HG03175 (cell line): ENCODE measurements around the gene GRWD1.
"Not testable (repeated sequence)": the region's sequence is repeated elsewhere in the genome, so short reads cannot be mapped to it uniquely, and the experiment has no call there.

Experiments
- ATAC-seq: cut with Tn5 transposase; IDR thresholded peaks from one replicate; pipeline ENCODE4 v1.9.1; 2021; ENCODE audit warnings: mild to moderate bottlenecking, moderate library complexity; ENCODE audit not compliant: unreplicated experiment

GRWD1 gene

DNA sequence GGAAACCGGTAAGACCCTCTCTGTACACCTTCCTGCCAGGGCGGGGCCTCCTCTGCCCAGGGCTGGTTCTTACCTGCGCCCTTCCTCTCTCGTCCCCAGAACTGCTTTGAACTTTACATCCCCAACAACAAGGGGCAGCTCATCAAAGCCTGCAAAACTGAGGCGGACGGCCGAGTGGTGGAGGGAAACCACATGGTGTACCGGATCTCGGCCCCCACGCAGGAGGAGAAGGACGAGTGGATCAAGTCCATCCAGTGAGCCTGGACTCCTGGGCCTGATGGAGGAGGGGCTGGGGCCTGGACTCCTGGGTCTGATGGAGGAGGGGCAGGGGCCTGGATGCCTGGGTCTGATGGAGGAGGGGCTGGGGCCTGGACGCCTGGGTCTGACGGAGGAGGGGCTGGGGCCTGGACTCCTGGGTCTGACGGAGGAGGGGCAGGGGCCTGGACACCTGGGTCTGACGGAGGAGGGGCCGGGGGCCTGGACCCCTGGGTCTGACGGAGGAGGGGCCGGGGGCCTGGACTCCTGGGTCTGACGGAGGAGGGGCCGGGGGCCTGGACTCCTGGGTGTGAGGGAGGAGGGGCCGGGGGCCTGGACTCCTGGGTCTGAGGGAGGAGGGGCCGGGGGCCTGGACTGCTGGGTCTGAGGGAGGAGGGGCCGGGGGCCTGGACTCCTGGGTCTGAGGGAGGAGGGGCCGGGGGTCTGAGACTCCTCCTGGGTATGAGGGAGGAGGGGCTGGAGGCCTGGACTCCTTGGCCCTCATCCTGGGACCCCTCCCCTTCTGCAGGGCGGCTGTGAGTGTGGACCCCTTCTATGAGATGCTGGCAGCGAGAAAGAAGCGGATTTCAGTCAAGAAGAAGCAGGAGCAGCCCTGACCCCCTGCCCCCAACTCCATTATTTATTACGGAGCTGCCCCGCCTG lies 32.8 kb downstream of the GRWD1 start:
- no peak for ATAC-seq

DNA sequence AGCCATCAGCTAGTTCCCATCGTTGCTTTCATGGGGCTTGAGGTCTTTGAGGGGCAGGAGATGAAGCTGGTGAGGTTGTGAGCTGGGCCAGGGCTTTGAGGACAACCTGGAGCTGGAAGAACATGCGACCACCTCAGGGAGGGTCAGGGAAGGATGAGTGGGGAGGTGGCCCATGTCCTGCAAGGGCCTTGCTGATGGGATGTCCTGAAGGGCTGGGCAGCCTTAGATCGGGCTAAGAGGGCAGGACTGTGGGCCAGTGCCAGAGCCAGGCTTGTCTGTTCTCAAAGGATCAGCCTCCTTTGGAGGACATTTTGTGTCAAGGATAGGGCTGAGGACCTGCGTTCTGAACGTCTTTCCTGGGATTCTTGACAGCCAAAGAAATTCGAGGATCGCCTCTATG lies 33.9 kb downstream of the GRWD1 start:
- no peak for ATAC-seq

DNA sequence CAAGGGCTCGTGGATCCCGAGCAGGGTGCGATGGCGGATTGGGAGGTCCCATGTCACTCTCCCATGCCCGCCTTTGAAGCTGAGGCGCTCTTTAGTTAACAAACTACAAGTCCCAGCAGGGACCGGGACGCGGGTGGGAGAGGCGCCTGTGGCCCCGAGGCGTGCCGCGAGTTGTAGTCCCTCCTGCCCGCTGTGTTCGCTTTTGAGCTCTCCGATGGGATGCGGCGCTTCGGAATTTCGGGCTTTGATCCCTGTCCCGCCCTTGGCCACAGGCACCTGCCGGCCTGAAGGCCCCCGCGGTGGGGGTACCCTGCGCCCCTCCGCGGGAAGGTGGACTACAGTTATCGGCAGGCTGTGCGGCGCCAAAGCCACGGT lies 34.4 kb downstream of the GRWD1 start:
- no peak for ATAC-seq

DNA sequence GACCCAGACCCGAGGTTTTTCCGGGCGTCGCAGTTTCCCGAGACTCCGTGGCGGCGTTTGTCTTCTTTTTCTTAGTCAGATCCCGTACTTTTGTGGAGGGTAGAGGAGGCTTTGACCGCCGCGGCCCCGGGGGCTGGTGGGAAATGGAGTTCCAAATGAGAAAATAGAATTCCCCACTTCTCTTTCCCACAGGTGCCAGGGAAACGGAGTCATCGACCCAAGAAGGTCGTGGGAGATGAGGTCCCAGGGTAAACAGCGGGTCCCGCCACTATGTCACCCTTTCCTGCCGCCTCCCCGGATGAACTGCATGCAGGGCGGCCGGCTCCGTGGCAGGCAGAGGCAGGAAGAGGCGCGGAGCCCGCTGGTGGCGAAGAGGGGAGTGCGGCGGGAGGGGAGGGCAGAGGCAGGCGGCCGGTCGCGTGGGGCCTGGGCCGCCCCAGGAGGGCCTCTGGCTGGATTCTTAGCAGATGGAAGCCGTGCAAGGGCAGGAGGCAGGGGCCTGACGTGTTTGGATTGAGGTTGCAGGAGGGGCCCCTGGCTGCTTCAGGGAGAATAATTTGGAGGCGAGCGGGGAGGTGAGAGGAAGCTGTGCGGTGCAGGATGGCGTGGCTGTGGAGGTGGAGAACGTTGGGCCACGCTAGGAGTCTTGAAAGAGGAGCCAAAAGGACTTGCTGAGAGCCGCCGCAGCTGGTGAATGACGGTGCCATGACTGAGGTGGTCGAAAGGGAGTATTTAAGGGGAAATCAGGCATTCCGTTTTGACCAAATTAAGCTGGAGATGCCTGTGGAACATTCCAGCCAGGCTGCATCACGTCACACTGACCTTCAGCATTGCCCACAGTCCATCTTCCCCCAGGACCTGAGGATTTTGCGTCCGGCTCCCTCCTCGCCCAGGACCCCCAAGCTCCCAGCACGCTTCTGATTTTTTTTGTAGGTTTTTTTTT lies 35.0 kb downstream of the GRWD1 start:
- no peak for ATAC-seq

DNA sequence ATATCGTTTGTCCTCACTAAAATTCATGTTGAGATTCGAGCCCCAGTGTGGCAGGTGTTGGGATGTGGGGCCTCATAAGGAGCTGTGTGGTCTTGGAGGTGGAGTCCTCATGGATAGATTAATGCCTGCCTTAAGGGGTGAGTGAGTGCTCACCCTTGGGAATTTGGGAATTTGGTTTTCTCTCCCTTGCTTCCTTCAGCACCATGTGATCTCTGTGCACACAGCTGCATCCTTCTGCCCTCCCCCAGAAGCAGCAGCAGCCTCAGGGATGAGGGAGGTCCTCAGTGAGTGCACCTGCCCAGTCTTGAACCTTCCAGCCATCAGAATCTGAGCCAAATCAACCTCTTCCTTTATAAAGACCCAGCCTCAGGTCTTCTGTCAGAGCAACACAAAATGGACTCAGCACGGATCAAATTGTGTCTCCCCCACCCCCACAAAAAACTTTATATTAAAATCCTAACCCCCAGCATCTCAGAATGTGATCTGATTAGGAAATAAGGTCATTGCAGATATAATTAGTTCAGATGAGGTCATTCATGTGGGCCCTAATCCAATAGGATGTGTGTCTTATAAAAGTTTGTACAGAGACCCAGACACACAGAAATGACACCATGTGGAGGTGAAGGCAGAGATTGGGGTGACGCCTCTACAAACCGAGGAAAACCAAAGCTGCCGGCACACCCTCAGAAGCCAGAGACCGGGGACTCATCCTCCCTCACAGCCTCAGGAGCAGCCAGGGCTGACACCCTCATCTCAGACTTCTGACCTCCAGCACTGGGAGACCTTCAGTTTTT lies 36.3 kb downstream of the GRWD1 start:
- no peak for ATAC-seq

DNA sequence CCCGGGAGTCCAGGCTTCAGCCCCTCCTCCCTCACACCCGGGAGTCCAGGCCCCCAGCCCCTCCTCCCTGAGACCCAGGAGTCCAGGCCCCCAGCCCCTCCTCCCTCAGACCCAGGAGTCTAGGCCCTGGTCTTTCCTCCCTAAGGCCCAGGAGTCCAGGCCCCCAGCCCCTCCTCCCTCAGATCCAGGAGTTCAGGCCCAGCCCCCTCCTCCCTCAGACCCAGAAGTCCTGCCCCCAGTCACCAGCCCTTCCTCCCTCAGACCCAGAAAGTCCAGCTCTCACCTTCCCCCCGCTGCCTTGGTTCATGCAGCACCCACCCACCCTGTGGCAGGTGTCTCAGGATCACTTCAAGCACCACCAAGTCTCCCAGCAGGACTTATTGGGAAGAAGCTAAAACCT lies 37.5 kb downstream of the GRWD1 start:
- ATAC-seq, result no peak

DNA sequence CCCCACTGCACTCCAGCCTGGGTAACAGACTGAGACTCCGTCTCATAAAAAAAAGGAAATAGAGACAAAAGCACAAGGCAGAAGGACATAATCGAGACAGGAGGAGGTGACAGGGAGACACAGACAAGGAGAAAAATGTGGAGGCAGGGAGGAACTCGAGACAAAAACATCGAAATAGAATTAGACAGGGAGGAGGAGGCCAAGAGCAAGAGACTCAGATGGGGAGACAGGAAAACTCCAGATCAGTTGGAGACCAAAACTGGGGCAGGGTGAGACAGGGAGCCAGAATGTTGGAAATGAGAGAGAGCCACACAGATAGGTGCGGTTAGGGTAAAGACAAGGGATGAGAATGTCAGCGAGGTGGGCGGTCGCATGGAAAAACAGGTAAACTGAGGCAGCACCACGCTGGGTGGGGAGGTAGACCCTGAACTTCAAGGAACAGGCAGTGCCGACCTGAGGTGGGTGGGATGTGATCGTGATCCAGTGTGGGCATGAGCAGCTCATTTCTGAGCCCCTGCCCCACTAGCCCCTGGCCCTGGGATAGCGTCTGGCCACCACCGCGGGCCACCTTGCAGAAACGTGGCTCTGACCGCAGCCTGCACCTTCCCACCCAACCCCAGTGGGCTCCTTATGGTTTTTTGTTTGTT lies 38.6 kb downstream of the GRWD1 start:
- no peak for ATAC-seq

DNA sequence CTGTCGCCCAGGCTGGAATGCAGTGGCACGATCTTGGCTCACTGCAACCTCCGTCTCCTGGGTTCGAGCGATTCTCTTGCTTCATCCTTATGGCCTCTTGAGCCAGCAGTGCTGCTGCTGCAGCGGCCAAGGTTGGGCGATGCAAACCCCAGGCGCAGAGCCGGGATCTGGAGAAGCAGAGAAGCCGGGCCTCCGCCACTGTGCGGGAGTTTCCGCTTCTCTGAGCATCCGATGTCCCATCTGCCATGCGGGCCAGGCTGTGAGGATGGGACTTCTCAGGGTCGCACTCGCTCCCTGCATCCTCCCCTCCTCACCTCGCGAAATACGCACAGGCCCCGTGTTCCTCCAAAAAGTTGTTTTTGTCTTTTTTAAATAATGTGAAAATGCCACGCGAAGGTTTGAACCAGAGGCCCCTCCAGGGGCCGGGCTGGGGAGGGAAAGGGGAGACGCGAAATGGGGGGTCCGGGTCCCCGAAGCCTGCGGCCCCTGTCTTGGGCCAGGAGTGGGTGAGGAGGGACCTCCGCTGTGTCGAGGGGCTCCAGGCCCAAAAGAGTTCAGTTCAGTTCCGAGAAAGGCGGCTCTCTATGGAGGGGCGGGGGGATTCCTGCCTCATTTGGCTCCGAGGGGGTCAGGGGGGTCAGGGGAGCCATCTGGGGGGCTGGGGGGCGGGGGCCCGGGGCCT lies 39.3 kb downstream of the GRWD1 start:
- no peak for ATAC-seq

DNA sequence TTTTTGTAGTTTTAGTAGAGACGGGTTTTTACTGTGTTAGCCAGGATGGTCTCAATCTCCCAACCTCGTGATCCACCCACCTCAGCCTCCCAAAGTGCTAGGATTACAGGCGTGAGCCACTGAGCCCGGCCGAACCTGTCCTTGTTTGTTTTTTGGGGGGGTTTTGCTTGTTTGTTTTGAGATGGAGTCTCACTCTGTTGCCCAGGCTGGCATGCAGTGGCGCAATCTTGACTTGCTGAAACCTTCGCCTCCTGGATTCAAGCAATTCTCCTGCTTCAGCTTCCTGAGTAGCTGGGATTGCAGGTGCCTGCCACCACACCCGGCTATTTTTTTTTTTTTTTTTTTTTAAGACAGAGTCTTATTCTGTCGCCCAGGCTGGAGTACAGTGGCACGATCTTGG lies 40.9 kb downstream of the GRWD1 start:
- not testable (repeated sequence) for ATAC-seq

DNA sequence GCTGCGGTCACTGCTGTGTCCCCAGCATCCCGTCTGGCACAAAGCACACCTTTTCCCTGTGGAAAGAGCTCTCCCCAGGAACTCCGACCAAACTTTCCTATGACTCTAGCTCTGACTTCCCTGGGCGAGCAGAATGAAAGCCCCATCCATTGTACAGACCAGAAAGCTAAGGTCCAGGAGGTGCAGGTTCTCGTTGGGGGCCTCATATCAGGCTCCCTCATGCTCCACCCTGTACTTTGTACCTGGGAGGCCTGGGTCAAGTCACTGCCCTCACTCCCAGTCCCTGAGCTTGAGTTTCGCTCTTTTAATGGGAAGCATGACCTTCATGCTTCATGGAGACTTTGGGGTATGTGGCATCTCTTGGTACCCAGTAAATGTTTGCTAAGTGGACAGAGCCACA lies 41.8 kb downstream of the GRWD1 start:
- no peak for ATAC-seq

DNA sequence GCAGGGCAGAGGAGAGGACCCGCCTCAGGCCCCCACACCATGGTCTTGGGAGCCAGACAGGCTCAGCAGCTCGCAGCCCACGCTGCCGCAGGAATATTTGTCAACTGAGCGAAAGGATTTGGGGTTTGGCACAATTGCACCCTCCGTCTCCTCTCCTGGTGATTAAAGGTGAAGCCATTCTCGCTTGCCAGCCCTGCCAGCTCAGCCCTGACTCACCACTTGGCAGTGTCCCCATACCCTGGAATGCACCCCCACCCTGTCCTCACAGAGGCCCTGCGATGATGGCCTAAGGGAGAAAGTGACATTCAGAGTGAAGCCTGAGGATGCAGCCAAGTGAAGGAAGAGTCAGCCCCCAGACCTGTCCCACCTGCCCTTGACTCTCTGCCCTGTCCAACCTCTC lies 42.2 kb downstream of the GRWD1 start:
- no peak for ATAC-seq

DNA sequence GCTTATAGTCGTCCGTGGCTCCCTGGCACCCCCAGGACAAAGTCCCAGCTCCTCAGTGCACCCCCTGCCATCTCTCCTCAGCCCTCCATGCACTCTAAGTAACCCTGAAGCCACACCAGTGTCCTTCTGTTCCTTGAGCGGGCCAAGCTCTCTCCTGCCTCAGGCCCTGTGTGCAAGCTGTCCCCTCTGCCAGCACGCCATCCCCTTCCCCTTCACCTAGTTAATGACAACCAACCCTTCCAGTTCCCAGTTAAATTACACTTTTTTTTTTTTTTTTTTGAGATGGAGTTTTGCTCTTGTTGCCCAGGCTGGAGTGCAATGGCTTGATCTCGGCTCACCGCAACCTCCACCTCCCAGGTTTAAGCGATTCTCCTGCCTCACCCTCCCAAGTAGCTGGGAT lies 42.7 kb downstream of the GRWD1 start:
- ATAC-seq, result not testable (repeated sequence)

DNA sequence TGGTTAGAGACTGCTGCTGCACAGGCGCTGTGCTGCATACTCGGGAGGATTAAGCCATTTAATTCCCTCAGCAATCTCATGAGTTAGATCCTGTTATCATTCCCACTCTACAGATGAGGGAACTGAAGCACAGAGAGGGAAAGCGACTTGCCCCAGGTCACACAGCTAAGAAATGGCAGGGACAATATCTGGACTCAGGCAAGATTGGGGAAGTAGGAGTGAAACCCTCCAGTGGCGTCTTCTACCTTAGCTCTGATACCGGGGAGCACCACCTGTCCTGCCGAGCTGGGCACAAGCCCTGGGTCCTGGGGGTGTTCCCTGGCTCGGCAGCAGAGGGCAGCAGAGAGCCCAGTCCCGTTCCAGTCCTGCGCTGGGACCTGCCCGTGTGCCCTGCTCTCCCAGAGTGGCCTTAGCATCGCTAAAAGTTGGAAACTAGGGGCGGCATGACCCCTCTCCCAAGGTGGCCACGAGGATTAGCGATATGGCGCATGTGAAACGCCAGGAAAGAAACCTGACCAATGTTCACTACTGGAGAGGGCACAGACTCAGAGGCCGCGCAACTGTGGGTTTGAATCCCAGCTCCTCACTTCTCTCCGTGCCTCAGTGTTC lies 43.9 kb downstream of the GRWD1 start:
- no peak for ATAC-seq

DNA sequence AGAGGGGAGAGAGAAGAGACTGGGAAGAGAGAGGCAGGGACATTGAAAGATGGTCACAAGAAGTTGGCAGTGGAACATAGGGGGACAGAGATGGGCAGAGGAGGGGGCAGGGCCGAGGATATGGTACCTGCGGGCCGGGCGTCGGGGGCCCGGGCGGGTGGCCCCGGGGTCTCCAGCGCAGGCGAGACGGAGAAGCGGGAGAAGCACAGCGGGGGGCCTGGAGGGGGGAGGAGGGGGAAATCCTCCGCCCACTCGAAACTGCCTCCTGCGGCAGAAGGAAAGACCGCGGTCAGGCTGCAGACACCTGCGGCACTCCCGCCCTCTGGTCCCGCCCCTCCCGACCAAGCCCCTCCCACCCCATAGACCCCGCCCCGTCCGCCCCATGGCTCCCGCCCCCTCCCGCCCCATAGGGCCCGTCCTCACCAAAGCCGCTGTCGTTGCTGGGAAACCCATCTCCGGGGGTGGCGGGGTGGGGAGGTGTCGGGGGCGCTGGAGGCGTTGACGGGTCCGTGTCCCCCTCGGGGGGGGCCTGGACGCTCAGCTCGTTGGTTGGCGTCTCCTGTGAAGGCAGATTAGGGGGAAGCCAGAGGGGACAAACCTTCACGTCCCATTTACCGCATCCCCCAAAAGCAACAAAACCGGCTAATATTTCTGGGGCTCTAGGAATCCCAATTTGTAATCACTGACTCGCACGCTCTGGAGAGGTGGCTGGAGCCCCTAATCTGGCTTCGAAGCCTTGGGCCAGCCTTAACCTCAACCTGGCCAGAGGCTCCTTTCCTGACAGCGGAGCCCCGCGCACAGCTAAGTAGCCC lies 45.4 kb downstream of the GRWD1 start:
- ATAC-seq, result no peak

DNA sequence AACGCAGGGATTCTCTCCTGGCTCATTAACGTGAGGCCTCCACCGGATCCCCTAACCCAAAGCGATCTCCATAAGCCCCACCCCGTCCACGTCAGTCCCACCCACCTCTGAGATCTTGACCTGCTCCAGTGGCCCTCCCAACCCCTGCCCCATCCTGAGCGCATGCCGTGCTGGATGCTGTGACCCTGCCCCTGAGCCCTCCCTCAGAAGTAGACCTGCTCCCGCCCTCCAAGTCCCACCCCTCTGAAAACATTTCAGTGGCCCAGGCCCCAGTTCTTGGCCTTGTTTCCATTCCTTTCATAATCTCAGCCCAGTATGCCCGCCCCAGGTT lies 46.0 kb downstream of the GRWD1 start:
- no peak for ATAC-seq

DNA sequence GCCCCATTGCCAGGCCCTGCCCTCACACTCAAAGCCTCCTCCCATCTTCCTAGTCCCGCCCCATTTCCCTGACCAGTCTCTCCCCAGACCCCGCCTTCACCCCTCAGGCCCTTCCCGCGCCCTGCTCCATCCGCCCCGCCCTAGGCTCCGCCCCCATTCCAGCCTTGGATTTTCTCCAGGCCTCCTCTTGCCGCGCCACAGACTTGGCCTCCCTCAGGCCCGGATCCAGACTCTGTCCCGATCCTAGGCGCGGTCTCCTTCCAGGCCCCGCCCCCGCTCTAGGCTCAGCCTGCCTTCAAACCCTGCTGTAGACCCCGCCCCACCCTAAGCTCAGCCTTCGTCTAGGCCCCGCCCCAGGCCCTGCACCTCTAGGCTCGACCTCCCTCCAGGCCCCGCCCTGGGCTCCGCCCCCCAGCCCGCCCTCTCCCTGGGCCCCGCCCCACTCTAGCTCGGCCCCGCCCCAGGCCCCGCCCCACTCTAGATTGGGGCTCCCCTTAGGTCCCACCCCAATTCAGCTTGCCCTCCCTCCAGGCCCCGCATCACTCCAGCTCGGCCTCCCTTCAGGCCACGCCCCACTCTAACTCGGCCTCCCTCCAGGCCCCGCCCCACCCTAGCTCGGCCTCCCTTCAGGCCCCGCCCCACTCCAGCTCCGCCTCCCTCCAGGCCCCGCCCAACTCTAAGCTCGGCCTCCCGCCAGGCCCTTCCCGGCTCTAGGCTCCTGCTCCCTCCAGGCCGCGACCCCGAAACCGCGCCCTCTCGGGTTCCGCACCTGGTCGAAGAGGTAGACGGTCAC lies 47.3 kb downstream of the GRWD1 start:
- ATAC-seq, result peak; percentile 83

DNA sequence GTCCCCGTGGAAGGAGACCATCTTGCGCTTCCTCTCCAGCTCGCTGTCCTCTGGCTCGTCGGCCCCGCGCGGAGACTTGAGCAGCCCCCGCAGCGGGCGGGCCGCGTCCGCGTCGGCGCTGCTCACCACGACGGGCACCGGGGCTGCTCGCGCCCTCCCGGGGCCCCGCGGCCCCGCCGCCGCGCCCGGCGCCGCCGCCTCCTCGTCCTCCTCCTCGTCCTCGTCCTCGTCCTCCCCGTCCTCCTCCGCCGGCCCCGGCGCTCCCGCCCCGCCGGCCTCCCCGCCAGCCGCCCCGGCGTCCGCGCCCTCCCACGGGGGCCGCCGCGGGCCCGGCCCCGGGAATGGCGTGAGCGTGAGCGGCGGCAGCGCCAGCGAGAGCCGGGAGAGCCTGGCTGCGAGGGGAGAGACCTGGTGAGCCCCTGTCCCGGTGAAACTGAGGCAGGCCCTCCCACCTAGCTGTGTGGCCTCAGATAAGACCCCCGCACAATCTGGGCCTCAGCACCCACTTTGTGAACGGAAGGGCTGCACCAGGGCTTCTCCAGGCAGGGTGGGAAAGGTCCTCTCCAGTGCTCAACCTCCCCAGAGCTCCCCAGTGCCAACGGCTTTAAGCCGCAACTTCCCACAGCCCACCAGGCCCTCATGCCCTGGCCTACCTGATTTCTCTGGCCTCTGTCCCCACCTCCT lies 48.1 kb downstream of the GRWD1 start:
- no peak for ATAC-seq

DNA sequence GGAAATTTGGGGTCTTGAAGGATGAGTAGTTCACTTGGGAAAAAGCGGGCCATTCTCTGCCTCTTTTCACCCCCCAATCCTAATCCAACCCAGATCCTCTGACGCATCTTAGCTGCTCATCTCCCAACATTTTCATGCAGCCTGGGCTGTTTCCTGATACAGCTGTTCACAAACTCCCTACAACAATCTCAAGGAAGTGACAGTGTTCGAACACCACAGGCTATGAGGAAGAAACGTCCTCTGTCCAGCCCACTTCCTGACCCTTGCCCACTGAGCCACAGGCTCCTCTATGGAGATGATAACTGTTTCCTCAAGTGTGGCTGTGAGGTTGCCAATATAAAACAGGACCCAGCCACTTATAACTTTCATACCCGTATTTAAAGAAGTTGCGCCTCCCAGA lies 49.6 kb downstream of the GRWD1 start:
- no peak for ATAC-seq
